GM21619 (cell line): ENCODE results near the gene SPECC1.

Experiments used
- ATAC-seq: cut with Tn5 transposase; IDR thresholded peaks from one replicate; pipeline ENCODE4 v1.9.1; 2021; ENCODE audit not compliant: unreplicated experiment

SPECC1 gene

DNA sequence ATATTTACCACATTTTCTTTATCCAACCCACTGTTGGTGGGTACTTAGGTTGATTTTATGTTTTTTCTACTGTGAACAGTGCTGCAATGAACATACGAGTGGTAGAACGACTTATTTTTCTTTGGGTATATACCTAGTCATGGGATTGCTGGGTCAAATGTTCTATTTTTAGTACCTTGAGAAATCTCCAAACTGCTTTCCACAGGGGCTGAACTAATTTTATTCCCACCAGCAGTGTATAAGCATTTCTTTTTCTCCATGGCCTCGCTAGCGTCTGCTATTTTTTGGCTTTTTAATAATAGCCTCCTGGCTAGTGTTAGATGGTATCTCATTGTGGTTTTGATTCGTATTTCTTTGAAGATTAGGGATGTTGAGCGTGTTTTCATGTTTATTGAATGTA lies 255.8 kb downstream of the SPECC1 start:
- ATAC-seq, result no peak

DNA sequence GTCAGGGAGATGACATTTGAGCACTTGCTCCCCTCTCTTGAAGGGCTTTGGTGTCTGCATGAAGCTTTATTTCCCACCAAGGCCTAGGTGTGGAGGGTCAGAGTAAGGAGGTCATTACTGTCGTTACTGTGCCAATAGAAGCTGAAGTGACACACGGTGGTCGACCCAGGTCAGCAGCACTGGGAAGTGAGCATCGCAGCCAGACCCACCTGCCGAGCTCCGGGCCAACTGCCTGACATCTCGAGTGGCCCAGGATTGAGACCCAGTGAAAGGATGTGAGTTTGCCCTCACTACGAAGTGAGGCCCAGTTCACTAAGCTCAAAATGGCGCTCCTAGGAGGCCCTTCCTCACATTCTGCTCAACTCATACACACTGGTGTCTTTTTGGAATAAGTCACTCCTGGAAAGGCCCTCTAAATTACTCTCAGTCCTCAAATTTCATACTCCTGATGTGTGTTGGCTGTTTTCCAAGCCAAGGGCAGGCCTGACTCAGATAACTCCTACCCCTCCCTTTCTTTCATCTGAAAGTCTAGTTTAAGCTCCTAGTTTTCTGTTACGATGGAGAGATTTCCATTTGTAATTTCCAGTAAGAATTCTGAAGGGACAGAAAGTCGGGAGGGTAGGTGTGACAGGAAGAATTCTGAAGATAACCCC lies 257.8 kb downstream of the SPECC1 start:
- no peak for ATAC-seq

DNA sequence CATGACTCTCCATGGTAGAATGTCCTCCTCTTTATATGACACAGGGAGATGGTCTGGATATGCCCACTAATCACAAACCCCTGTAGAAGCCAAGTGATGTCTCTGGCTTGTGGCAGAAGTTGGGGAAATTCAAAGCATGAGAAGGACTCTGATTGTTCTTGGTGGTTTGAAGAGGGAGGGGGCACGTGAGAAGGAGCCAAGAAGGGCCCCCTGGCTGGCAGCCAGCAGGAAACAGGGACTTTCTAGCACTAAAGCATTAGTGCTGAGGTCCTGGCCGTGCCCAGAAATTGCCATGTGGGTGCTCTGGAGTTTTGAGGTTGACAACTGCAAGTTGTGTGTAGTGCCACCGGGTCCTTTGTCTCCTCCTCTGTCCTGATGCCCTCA lies 258.3 kb downstream of the SPECC1 start:
- no peak for ATAC-seq

DNA sequence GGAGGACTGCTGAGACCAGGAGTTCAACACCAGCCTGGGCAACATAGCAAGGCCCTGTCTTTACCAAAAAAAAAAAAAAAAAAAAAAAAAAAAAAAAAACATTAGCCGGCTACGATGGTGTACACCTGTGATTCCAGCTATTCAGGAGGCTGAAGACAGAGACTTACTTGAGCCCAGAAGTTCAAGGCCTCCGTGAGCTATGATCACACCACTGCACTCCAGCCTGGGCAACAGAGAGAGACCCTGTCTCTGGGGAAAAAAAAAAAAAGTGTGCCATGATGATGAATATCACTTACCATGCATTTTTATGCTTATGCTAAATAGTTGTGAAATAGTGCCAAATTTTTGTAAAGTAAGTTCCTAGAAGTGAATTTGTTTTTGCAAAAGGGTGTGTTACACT lies 261.2 kb downstream of the SPECC1 start:
- no peak for ATAC-seq

DNA sequence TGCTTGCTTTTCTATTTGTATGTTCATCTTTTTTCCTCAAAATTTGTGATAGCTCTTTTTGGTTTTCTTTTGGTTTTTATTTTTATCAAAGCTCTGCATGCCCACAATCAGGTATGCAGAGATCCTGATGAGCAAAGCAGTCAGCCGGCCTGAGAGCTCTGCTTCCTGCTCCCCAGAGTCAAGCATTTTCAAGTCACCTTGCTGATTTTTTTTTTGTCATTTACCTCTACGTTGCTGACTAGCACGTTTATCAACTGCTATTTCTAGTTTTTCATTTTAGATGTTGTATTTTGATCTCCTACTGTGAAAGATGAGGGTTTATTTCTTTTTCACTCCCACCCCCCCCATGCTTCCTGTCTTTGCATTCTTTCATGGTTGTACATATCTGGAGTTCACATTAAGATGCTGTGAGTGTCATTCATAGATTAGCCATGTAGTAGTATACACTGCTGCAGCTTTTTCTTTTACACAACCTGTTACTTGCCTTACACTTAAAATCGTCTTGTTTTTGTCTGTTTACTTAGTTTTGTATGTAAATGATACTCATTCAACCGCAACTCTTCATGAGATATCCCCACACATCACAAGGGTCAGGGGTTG lies 262.0 kb downstream of the SPECC1 start:
- ATAC-seq, result no peak

DNA sequence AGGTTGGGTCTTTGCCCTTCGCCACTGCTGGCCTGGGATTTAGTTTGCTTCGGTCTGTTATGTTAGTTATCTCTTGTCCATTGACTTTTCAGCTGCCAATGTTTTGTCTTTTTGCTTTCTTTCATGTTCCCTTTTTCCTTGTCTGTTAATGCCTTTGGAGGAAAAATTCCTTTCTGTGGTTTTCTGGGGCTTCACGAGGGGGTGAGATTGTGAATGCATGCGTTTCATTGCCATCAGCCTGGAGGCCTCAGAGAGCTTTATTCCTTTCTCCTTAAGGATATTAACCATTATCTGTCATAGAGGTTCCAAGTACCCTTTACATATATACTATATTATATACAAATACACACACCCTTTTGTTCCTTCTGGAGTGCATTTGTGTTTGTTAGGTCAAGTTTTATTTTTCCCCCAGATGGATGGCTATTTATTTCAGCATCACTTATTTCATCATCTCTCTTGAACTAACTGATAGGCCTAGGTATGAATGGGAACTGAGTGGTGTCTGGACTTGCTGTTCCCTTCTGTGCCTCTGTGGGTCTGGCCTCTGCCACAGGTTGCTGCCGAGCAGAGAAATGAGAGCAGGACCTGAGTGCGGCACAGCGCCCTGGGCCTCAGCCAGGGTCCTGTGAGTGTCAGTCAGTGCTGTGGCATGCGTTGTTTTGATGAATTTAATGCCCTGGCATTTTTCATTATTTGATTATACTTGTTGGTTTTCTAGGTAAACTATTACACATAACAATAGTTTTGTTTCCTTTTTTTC lies 264.8 kb downstream of the SPECC1 start:
- no peak for ATAC-seq

DNA sequence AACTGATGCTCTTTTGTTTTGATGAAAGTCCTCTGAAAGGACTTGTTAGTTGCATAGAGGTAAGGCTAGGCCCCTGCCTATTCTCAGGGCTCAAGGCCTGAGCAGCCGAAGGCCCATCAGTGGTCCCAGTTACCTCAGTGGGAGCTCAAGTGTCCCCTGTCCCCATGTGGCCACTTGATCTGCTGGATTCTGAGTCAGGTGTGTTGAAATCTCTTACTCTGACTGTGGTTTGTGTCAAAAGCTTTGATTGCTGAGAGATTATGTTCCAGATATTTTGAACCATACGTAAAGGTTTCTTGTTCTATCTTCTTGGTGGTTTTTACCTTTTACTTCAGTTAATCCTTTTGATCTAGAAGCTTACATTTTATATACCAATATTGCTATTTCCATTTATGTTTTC lies 266.5 kb downstream of the SPECC1 start:
- ATAC-seq, result no peak

DNA sequence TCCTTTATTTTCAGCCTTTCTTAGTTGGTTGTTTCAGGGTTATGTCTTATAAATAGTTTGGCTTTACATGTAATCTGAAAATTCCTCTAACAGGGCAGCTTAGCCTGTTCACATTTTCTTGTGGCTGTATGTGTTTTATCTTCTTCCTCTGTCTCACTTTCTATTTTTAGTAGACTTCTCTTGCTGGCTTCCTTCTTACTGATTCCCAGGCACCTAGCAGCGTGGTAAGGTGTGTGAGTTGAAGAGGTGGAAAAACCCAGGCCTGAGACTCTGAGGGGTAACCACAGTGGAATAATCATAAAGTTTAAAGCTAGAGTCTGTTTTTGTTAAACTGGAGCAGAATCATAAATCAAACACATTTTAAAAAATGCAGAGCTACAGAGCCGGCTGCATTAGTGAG lies 267.3 kb downstream of the SPECC1 start:
- no peak for ATAC-seq

DNA sequence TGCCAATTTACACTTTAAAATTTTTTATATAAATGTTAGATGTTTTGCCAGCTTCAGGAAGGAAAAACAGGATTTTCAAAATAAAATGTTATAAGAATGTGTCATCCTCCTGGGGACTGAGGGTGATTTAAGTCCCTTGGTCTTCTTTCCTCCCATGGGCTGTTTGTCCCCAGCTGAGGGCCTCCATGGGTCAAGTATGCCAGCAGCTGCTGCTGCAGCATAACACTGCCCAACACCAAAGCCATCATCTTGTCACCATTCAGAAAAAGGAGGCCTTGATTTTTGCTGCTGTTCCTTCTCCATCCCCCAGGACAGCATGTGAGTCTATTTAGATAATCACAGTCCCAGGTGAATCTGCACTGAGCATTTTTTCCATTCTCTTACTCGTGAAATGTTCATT lies 269.6 kb downstream of the SPECC1 start:
- no peak for ATAC-seq

DNA sequence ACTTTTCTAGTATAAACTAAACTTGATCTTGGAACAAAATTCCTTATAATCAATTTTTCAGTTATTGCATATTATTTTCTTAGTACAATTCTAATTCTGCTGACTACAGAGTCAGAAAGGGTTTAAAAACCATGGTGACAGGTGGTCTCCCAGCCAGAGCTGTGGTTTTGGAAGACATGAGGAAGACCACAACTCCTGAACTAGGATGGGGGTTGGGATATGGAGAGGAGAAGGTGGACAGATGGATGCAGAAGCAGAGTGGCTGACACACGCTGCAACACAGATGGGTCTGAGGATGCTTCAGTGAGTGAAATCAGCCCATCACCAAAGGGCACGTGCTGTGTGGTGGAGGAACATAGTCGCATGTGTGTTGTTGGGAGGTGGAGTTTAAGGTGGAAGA lies 270.5 kb downstream of the SPECC1 start:
- no peak for ATAC-seq

DNA sequence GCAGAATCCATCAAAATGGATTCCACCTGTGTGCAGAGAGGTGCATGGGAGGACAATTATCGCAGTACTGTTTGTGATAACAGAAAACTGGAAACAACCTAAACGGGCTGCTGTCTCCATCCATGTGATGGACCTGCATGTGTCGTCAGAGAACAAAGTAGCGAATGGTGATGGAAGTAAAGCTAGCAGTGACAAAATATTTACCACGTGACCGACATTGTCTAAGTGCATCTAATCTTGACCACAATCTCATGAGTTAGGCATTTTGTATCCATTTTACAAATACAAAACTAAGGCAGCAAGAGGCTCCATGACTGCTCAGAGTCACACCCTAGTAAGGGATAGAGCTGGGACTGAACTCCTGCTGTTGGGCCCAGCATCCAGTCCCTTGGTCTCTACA lies 270.9 kb downstream of the SPECC1 start:
- ATAC-seq, result no peak

DNA sequence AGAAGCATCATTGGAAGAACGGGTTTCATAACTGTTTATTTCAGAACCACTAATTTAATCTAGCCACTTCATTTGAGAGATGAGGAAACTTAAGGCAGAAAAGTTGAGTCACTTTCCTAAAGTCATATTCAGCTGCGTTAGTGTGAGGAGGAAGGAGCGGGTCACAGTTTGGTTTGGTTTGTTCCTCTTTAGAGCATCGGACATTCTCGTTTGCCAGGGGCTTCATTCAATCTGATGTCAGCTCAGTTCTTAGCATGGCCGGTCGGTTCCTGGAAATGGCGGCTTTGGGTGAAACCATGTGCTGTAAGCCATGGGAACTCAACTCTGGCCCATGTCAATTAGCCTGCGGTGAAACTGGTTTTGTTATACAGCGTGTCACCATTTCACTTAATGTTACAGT lies 271.7 kb downstream of the SPECC1 start:
- no peak for ATAC-seq

DNA sequence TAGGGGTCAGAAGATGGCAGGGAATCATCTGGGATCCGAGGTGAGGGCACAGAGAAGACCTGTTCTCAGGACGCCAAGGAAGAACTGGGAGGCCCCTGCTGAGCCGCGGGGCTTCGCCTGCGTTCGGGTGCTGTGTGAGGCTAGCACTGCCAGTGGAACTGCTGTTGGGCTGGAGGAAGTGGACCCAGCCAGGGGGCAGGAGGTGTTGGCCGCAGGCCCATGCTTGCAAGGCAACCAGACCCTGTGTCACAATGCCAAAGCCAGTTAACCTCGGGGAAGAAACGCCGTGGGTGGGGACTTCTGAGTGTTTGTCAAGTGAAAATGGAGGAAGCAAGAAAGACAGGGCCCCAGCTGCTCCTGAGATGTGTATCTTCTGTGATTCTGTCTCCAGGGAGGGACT lies 272.7 kb downstream of the SPECC1 start:
- ATAC-seq, result no peak

DNA sequence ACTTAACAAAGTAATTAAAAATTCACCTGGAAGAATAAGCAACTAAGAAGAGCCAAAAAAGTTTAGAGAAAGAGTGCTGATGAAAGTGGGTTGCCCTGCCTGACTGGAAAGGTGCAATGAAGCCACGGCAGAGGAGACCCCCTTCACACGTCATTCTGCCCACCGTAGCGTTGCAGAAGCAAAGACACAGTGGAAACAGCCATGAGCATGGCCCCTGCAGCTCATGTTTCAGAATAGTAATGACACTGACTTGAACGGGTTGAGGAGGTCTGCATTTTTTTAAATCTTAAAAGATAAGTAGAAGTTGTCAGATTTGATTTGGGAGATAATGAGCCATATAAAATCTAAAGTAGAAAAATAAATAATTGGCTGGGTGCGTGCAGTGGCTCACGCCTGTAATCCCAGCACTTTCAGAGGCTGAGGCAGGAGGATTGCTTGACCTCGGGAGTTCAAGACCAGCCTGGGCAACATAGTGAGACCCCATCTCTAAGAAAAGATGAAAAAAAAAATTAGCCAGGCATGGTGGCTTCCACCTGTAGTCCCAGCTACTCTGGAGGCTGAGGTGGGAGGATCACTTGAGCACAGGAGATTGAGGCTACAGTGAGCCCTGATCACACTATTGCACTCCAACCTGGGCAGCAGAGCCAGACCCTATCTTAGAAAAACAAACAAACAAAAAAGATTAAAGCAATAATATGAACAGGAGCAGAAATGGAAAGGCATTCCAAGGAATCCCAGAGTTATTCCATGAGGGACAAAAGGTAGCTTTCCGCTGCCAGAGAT lies 273.6 kb downstream of the SPECC1 start:
- no peak for ATAC-seq

DNA sequence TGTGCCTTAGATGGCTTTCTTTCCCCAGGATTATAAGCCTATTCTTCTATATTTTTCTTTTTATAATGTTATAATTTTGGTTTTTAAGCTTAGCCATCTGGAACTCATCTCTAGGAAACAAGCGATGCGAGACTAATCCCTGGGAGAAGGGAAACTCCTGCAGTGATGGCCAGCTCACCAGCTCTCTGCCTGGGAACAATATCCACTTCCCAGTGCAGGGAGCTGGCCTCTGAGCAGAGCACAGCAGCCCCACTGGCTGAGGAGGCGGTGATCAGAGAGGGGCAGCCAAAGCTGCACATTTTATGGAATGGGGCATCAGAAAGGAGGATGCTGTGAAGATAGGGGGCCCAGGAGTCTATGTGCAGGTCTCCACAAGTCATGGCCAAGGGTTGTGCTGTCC lies 274.9 kb downstream of the SPECC1 start:
- no peak for ATAC-seq

DNA sequence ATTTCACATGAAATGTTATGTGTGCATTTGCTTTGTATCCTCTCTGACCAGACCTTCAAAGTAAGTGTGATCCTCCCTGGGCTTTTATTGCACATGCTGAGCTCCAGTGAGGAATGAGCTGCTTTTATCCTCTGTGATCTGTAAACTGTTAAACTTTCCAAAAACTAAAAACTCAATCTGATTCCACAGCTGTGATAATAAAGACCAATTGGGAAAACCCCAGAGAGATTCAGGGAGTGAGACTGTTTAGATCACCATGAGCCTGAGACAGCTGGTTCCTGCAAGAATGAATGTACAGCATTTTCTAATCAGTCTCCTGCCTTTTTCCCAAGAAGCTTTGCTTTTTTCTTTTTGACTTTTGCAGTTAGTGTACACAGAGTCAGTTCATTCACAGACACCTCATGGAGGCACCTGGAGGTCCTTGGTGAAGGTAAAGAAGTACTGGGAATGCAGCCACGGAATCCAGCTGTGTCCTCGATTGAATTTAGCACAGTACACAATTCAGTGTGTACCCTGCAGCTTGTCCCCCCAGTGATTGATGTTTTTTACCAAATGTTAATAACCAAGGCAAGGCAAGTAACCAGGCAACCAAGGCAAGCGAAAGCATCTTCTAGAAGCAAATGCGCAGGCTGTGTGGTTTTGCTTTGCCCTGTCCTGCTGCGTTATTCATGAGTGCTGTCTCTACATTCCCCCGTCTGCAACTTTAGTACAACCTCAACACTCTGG lies 275.6 kb downstream of the SPECC1 start:
- ATAC-seq, result no peak

DNA sequence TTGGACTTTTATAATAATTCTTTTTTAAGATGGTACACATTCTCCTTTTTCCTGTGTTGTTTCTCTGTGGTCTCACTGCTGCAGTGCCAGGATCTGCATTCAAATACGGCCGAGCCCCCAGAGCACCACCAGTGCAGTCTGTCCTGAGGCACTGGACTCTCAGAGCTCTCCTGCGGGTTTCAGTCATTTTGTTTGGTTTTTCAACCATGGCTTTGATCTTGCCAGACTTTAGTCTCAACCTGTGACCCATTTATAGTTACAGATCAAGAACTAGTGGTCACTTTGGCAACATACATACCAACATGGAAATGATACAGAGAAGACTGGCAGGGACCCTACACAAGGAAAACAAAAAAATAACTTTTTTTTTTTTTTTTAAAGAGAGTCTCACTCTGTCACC lies 280.8 kb downstream of the SPECC1 start:
- no peak for ATAC-seq

DNA sequence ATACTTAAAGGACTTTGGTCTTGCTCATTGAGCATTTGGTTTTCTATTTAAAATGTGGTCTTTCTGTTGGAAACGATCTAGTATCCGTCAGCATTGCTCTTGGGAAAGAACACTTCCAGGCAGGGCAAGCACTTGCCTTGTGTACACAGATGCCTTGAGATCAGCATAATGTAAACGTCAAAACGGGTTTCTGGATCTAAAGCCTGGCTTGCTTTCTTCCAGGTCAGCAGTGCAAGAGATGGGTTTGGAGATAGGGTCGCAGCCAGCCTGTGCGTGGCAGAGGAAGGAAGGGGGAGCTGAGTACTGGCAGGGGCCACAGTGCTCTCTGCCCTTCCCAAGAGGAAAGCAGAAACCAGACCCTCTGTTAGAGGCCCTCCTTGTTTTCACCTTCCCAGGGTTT lies 282.7 kb downstream of the SPECC1 start:
- no peak for ATAC-seq

DNA sequence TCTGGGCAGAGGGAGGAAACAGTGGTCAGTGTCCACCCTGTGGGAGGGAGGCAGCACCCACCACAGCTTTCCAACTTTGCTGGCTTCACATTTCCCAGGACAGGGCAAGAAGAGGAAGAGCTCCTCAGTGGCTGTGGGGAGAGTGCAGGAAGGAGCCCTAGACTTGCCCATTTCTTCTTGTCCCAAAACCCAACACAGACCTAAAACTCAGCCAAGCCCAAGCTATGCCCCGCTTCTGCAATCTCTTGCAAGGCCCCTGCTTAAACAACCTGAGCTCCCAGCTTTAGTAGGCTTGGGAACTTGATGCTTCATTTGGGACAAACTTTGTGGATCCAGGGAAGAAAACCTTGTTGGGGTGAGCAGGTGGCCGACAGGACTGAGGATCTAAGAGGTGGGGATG lies 284.3 kb downstream of the SPECC1 start:
- ATAC-seq, result no peak

DNA sequence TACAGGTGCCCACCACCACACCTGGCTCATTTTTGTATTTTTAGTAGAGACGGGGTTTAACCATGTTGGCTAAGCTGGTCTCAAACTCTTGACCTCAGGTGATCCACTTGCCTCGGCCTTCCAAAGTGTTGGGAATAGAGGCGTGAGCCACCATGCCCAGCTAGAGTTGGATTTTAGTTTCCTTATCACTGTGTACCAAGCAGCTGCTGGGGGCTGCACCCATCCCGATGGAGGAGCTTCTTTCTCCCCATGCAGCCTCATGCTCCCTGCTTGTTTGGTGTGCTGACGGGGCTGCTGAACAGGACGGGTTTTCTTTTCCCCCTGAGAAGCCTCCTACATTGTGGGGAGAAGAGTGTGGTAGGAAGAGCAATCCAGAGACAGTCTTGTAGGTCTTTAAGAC lies 285.0 kb downstream of the SPECC1 start:
- no peak for ATAC-seq

DNA sequence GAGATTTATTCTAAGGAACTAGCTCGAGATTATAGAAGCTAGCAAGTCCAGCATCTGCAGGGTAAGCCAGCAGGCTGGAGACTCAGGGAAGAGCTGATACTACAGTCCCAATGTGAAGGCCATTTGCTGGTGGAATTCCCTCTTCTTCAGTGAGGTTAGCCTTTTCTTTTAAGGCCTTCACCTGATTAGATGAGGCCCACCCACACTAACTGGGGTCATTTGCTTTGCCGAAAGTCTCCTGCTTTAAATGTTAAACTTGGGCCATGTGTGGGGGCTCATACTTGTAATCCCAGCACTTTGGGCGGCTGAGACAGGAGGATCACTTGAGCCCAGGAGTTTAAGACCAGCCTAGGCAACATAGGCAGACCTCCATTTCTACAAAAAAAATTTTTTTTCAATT lies 289.9 kb downstream of the SPECC1 start:
- ATAC-seq, result no peak
